HepG2 (cell line): ENCODE measurements around the gene AP4S1. TPM values are rescaled to one million over a fixed set of nuclear protein-coding genes. Genes with fewer than 3 reads are reported as not detected.

Experiments
- ATAC-seq: fragments of 200-7000 bp; cut with Tn5 transposase; 3 replicates; pipeline ENCODE4 v1.9.1; 2020; ENCODE audit warnings: mild to moderate bottlenecking, moderate library complexity
- BruUV-seq: library from RNA; stranded (reverse); fragments of 400-500 nt; replicated peaks from 2 replicates; lab custom pipeline; 2021; lab: Mats Ljungman, UMichigan
- CTCF ChIA-PET: fragments of 300-600 bp; formaldehyde crosslinking; extraction: SDS; loops from one replicate; lab custom pipeline; 2021; ENCODE audit warnings: low total read pairs, inconsistent platforms, low intra/inter-chr PET ratio; lab: Yijun Ruan, JAX
- POLR2A ChIA-PET: fragments of 350-600 bp; sonication (Branson Sonifier 250); formaldehyde crosslinking; loops from one replicate; lab custom pipeline; 2020; ENCODE audit warnings: antibody characterized with exemption, inconsistent platforms; lab: Yijun Ruan, JAX
- DNase-seq: peaks from one replicate; pipeline ENCODE4 v3.0.0-alpha.2; 2015; ENCODE audit warnings: low spot score
- FAIRE-seq: peaks from 3 replicates; lab custom pipeline; 2011; peaks lifted over from hg19 to GRCh38; lab: Jason Lieb, UNC
- H2AFZ ChIP-seq: one replicate; pipeline ENCODE4 v1.6.1; 2011; ENCODE audit warnings: low read length, inconsistent platforms
- H3K27ac ChIP-seq: fragments of 300-600 bp; 3 replicates; pipeline ENCODE4 v1.8.0; 2011; ENCODE audit warnings: mixed run types, mild to moderate bottlenecking, mixed read lengths, low read length, inconsistent platforms; ENCODE audit not compliant: insufficient read depth; ENCODE audit errors: extremely low read length
- H3K27me3 ChIP-seq, 2 experiments: fragments of 200-600 bp in 1 of 2; 2 replicates in 1 of 2; 3 replicates in 1 of 2; pipeline versions ENCODE4 v1.6.0 to v1.8.0; 2011; ENCODE audit warnings: low read length in 2 of 2, mild to moderate bottlenecking in 2 of 2, moderate library complexity in 2 of 2, inconsistent platforms in 1 of 2; ENCODE audit not compliant: insufficient read depth in 2 of 2, control insufficient read depth in 1 of 2
- H3K36me3 ChIP-seq, 2 experiments: fragments of 200-600 bp in 1 of 2; replicated peaks in 1 of 2; 2 replicates in 1 of 2; 3 replicates in 1 of 2; pipeline versions ENCODE4 v1.5.1 to v1.8.0; 2011; ENCODE audit warnings: low read length in 2 of 2, inconsistent platforms in 1 of 2; ENCODE audit not compliant: insufficient read depth in 2 of 2, control insufficient read depth in 1 of 2
- H3K4me1 ChIP-seq: 2 replicates; pipeline ENCODE4 v1.5.1; 2012; ENCODE audit warnings: low read length, inconsistent platforms; ENCODE audit not compliant: insufficient read depth
- H3K4me2 ChIP-seq: 2 replicates; pipeline ENCODE4 v1.6.0; 2011; ENCODE audit warnings: low read depth, low read length, inconsistent platforms
- H3K4me3 ChIP-seq, 3 experiments: fragments of 200-600 bp in 1 of 3; sonication (generic), shearing (Covaris generic) in 1 of 3; replicated peaks in 1 of 3; 2 replicates each; pipeline ENCODE4 v1.5.1; 2011 to 2016; ENCODE audit warnings: low read length in 3 of 3, inconsistent platforms in 2 of 3, low read depth in 2 of 3, mild to moderate bottlenecking in 2 of 3, control low read depth in 1 of 3, mixed read lengths in 1 of 3; ENCODE audit not compliant: insufficient read depth in 1 of 3
- H3K79me2 ChIP-seq: one replicate; pipeline ENCODE4 v1.6.1; 2011; ENCODE audit warnings: low read length, inconsistent platforms; ENCODE audit not compliant: insufficient read depth
- H3K9ac ChIP-seq: 2 replicates; pipeline ENCODE4 v1.6.0; 2011; ENCODE audit warnings: mild to moderate bottlenecking, low read depth, low read length, inconsistent platforms; ENCODE audit not compliant: insufficient read depth
- H3K9me3 ChIP-seq: 2 replicates; pipeline ENCODE4 v1.5.1; 2012; ENCODE audit warnings: mild to moderate bottlenecking, low read length
- H4K20me1 ChIP-seq: 2 replicates; pipeline ENCODE4 v1.6.0; 2011; ENCODE audit warnings: inconsistent platforms, mild to moderate bottlenecking, low read length, moderate library complexity; ENCODE audit not compliant: insufficient read depth
- ELF1 ChIP-seq: sonication (generic); formaldehyde crosslinking; IDR thresholded peaks from 2 replicates; pipeline ENCODE4 v1.4.0; 2020; ENCODE audit warnings: missing genetic modification reagents
- FOXA1 ChIP-seq, 2 experiments: fragments of 450-650 bp in 1 of 2; sonication (generic) in 1 of 2; formaldehyde crosslinking in 1 of 2; IDR thresholded peaks; 2 replicates each; pipeline versions ENCODE4 v1.4.0 to v1.6.1; 2016 to 2020; ENCODE audit warnings: missing genetic modification reagents in 1 of 2
- GLMP ChIP-seq: sonication (generic); formaldehyde crosslinking; IDR thresholded peaks from 2 replicates; pipeline ENCODE4 v1.9.0; 2021; ENCODE audit warnings: missing genetic modification reagents, mild to moderate bottlenecking, borderline replicate concordance
- HMG20B ChIP-seq: conservative IDR thresholded peaks from 2 replicates; pipeline ENCODE4 v1.6.1; 2016; ENCODE audit warnings: missing genetic modification reagents, missing compliant biosample characterization
- PAWR ChIP-seq: sonication (generic); formaldehyde crosslinking; IDR thresholded peaks from 2 replicates; pipeline ENCODE4 v1.4.0; 2020; ENCODE audit warnings: missing genetic modification reagents, mild to moderate bottlenecking, borderline replicate concordance
- RBM22 ChIP-seq: fragments of 200-400 bp; formaldehyde crosslinking; optimal IDR thresholded peaks from 2 replicates; pipeline ENCODE3; 2017; ENCODE audit warnings: mild to moderate bottlenecking, low read length, moderate library complexity
- TFE3 ChIP-seq: IDR thresholded peaks from 2 replicates; pipeline ENCODE4 v1.6.1; 2016
- ZNF644 ChIP-seq: IDR thresholded peaks from 2 replicates; pipeline ENCODE4 v1.6.1; 2016; ENCODE audit warnings: low read depth
- ZNF841 ChIP-seq: sonication (generic); formaldehyde crosslinking; IDR thresholded peaks from 2 replicates; pipeline ENCODE4 v1.8.1; 2023; ENCODE audit warnings: missing genetic modification reagents, borderline replicate concordance
- WGBS: methylation state at CpG from one replicate; pipeline ENCODE4 v1.1.6; 2017; ENCODE audit warnings: low lambda C conversion rate; 5-methylcytosine and 5-hydroxymethylcytosine counted together
- in situ Hi-C: cut with HindIII; loops from 2 replicates; pipeline ENCODE4 v1.10.0; 2017; ENCODE audit warnings: low pct_unique_long_range_greater_than_20kb; ENCODE audit not compliant: extremely low pct_ligation_motif_present
- intact Hi-C: fragments of 100-400 bp; cut with micrococcal nuclease; formaldehyde crosslinking; loops from one replicate; pipeline ENCODE4 v1.10.0; 2022; ENCODE audit not compliant: unreplicated experiment
- polyA plus RNA-seq, 8 experiments: library from polyadenylated mRNA; depleted of rRNA in 3 of 8; stranded (reverse) in 7 of 8; unstranded in 1 of 8; fragments of >200 nt; fragmentation: Illumina TruSeq in 4 of 8; extraction: Trizol in 4 of 8; gene quantifications; 2 replicates each; pipeline versions ENCODE4 v1.2.1 to v1.2.3, GENCODE V29; 2011 to 2016; ENCODE audit warnings: low read depth in 4 of 8, missing spikeins in 1 of 8, mixed read lengths in 1 of 8; ENCODE audit not compliant: insufficient read depth in 1 of 8
- total RNA-seq, 5 experiments: library from RNA; depleted of rRNA; stranded (reverse); fragments of >200 nt; fragmentation: Illumina TruSeq; extraction: Trizol; gene quantifications; 2 replicates each; pipeline ENCODE4 v1.2.3, GENCODE V29; 2016; ENCODE audit warnings: low read depth in 1 of 5

Gene AP4S1
- total and polyA plus RNA-seq, 2 of the 13 experiments (the other 11 are each of a cell fraction or from before 2014, with no cell fraction given) = 3.9 to 21.1 TPM

GRCh38 chr14:31122921-31123320, 97.5 kb downstream of the AP4S1 start:
- no peak overlapping the region for H3K9ac ChIP-seq
- H3K27ac ChIP-seq = no peak overlapping the region
- no peak for ATAC-seq
- no TSS peak for BruUV-seq
- in situ Hi-C loops = no loop called here
- CTCF ChIA-PET = no interaction called here
- peaks cover 6% of the 10 kb centered on the region for H3K4me1 ChIP-seq
- H3K36me3 ChIP-seq = peaks cover 49 to 93% of the 10 kb centered on the region in 2 experiments
- no peaks in the 10 kb centered on the region for H3K9me3 ChIP-seq
- no peak overlapping the region for H3K4me2 ChIP-seq
- H4K20me1 ChIP-seq = no peaks in the 10 kb centered on the region
- no peak overlapping the region for H2AFZ ChIP-seq
- H3K79me2 ChIP-seq = no peaks in the 10 kb centered on the region
- 99% methylated on average over 4 of the region's 4 CpGs for WGBS
- H3K27me3 ChIP-seq = no peaks in the 10 kb centered on the region
- intact Hi-C loops = no loop called here
- TF ChIP-seq PAWR (CRISPR knock-in tag) (no peak), ZNF644 (CRISPR knock-in tag) (no peak), FOXA1 (IDR thresholded peaks at IDR 0.05) (peak; percentile 50; the same call in 1 of the 2 replicates), FOXA1 (CRISPR knock-in tag; IDR thresholded peaks at IDR 0.05) (no peak), HMG20B (no peak), RBM22 (peak; percentile 13), GLMP (CRISPR knock-in tag) (no peak), TFE3 (CRISPR knock-in tag) (no peak), ZNF841 (CRISPR knock-in tag) (no peak), ELF1 (CRISPR knock-in tag) (no peak)
- TF ChIP-seq, all 625 proteins: peak for 2
- DNase-seq (no peak), FAIRE-seq (no peak)
- POLR2A ChIA-PET = no interaction called here
- H3K4me3 ChIP-seq = no peak overlapping the region
